ENCODE results near the gene CCDC74B.
"Not testable (repeated sequence)": the region's sequence is repeated elsewhere in the genome, so short reads cannot be mapped to it uniquely, and the experiment has no call there.

GRCh38 chr2:130151145-130151512 lies 6.2 kb upstream of the CCDC74B start:
- TF ChIP-seq YY1 (IDR thresholded peaks at IDR 0.05; ENCODE audit: insufficient read depth, insufficient read length); ZNF274 (IDR thresholded peaks at IDR 0.05; ENCODE audit: low read depth, low read length); SUZ12 (IDR thresholded peaks at IDR 0.05; ENCODE audit: extremely low read depth, insufficient read depth, insufficient read length): not testable (repeated sequence)

All from NT2/D1 (cell line).